Effector CD4-positive, alpha-beta T cell (primary cell): ENCODE data around the gene HTN1. TPM values are rescaled to one million over a fixed set of nuclear protein-coding genes. Genes with fewer than 3 reads are reported as not detected.
"Not testable (repeated sequence)": the region's sequence is repeated elsewhere in the genome, so short reads cannot be mapped to it uniquely, and the experiment has no call there.

Source experiments
- DNase-seq: peaks from one replicate; pipeline ENCODE4 v3.0.0-alpha.2; 2020
- total RNA-seq: gene quantifications from one replicate; lab custom pipeline; 2026; lab: John Stamatoyannopoulos, UW

HTN1 gene
- not detected for total RNA-seq

- DNase-seq, result not testable (repeated sequence)
Measured at GRCh38 chr4:70050138-70050537, at the start of gene HTN1. Gene HTN1, plus strand, starts transcription at chr4:70050438. Its CDS starts 2,639 bp downstream, at chr4:70053077.

GRCh38 chr4:70000711-70001110 is 49.5 kb upstream of the HTN1 start:
- DNase-seq, result no peak

GRCh38 chr4:70002507-70002906 is 47.7 kb upstream of the HTN1 start:
- no peak for DNase-seq

GRCh38 chr4:70008771-70009170 is 41.5 kb upstream of the HTN1 start:
- no peak for DNase-seq

- not testable (repeated sequence) for DNase-seq
Measured at GRCh38 chr4:70019006-70019405, 31.2 kb upstream of the HTN1 start.

GRCh38 chr4:70023218-70023617 is 27.0 kb upstream of the HTN1 start:
- DNase-seq, result no peak

GRCh38 chr4:70027011-70027410 is 23.2 kb upstream of the HTN1 start:
- no peak for DNase-seq

- DNase-seq, result not testable (repeated sequence)
Measured at GRCh38 chr4:70028159-70028558, 22.1 kb upstream of the HTN1 start, which contains the start of gene HTN3. Gene HTN3, plus strand, starts transcription at chr4:70028459. Its CDS starts 2,282 bp downstream, at chr4:70030741.

- DNase-seq, result not testable (repeated sequence)
Measured at GRCh38 chr4:70037559-70037958, 12.7 kb upstream of the HTN1 start.

- not testable (repeated sequence) for DNase-seq
Measured at GRCh38 chr4:70039928-70040327, 10.3 kb upstream of the HTN1 start.

GRCh38 chr4:70041652-70042286 is 8.5 kb upstream of the HTN1 start:
- DNase-seq, result no peak

GRCh38 chr4:70056534-70056933 is 6.3 kb downstream of the HTN1 start:
- DNase-seq, result not testable (repeated sequence)

GRCh38 chr4:70057651-70058050 is 7.4 kb downstream of the HTN1 start:
- DNase-seq, result no peak

- DNase-seq, result no peak
Measured at GRCh38 chr4:70059149-70059548, 8.9 kb downstream of the HTN1 start.

- DNase-seq, result no peak
Measured at GRCh38 chr4:70062000-70062399, 11.8 kb downstream of the HTN1 start.

GRCh38 chr4:70080205-70080604 is 30.0 kb downstream of the HTN1 start:
- no peak for DNase-seq

GRCh38 chr4:70099206-70099605 is 49.0 kb downstream of the HTN1 start:
- DNase-seq, result no peak
